ENCODE measurements around the gene TMEM240. TPM values are rescaled to one million over a fixed set of nuclear protein-coding genes. Genes with fewer than 3 reads are reported as not detected.
"Not testable (repeated sequence)": the region's sequence is repeated elsewhere in the genome, so short reads cannot be mapped to it uniquely, and the experiment has no call there.

TMEM240 gene
- total RNA-seq, 2 experiments from 2014 or later, result 0.76 to 2.1 TPM

- H2AFZ ChIP-seq (ENCODE audit: low read length); H3K79me2 ChIP-seq (ENCODE audit: insufficient read depth, low read depth, low read length): not testable (repeated sequence)
- intact Hi-C loops (cut with micrococcal nuclease; ENCODE audit: unreplicated experiment), result loop anchor here (5.0 kb wide), 1 partner anchor 63 kb away; no protein-coding TSS in a partner anchor
Measured at GRCh38 chr1:1504777-1505365, 35.6 kb downstream of the TMEM240 start.

GRCh38 chr1:1495461-1495975 lies 44.9 kb downstream of the TMEM240 start:
- POLR2A ChIA-PET; intact Hi-C loops (cut with micrococcal nuclease; ENCODE audit: unreplicated experiment); CTCF ChIA-PET (ENCODE audit: unreplicated experiment); BruUV-seq (replicated peaks); H3K9me3 ChIP-seq (ENCODE audit: low read length); H3K79me2 ChIP-seq (ENCODE audit: insufficient read depth, low read depth, low read length); H4K20me1 ChIP-seq (ENCODE audit: insufficient read depth, low read length); H3K27ac ChIP-seq (ENCODE audit: low read depth, low read length, poor library complexity, severe bottlenecking); DNase-seq (ENCODE audit: low spot score); H3K4me3 ChIP-seq (ENCODE audit: low read depth, low read length, poor library complexity, severe bottlenecking); H3K4me2 ChIP-seq (ENCODE audit: low read length); H3K9me2 ChIP-seq (ENCODE audit: insufficient read depth, low read length); H3K4me1 ChIP-seq (ENCODE audit: insufficient read depth, low read length, poor library complexity, severe bottlenecking); H2AFZ ChIP-seq (ENCODE audit: low read length): not testable (repeated sequence)
- H3K36me3 ChIP-seq (ENCODE audit: insufficient read depth, low read length), result peaks cover 47% of the 10 kb centered on the region

More at GRCh38 chr1:1504777-1505365, 35.6 kb downstream of the TMEM240 start:
- CTCF ChIA-PET (ENCODE audit: unreplicated experiment), result interaction anchor here (0.8 kb wide), 1 partner anchor 55 kb away, joined by 3 read pairs; no protein-coding TSS in a partner anchor
- peak; percentile 69 for DNase-seq (ENCODE audit: low spot score)
- not testable (repeated sequence) for H3K4me3 ChIP-seq (ENCODE audit: low read depth, low read length, poor library complexity, severe bottlenecking); H3K9me2 ChIP-seq (ENCODE audit: insufficient read depth, low read length); H3K36me3 ChIP-seq (ENCODE audit: insufficient read depth, low read length); BruUV-seq (replicated peaks); H4K20me1 ChIP-seq (ENCODE audit: insufficient read depth, low read length); H3K9me3 ChIP-seq (ENCODE audit: low read length)
- Histone ChIP-seq H3K4me2 (ENCODE audit: low read length) (peak overlapping the region; percentile 5), H3K27ac (ENCODE audit: low read depth, low read length, poor library complexity, severe bottlenecking) (peak overlapping the region; percentile 64), H3K4me1 (ENCODE audit: insufficient read depth, low read length, poor library complexity, severe bottlenecking) (peaks cover 13% of the 10 kb centered on the region)
- POLR2A ChIA-PET, result interaction anchor here (0.8 kb wide), 1 partner anchor 104 kb away, joined by 3 read pairs; no protein-coding TSS in a partner anchor
- TF ChIP-seq CTCF (conservative IDR thresholded peaks at IDR 0.05; ENCODE audit: low read length), result peak; percentile 73

GRCh38 chr1:1494311-1494710 lies 46.1 kb downstream of the TMEM240 start:
- DNase-seq (ENCODE audit: low spot score); H3K4me3 ChIP-seq (ENCODE audit: low read depth, low read length, poor library complexity, severe bottlenecking); POLR2A ChIA-PET; H3K4me1 ChIP-seq (ENCODE audit: insufficient read depth, low read length, poor library complexity, severe bottlenecking); H2AFZ ChIP-seq (ENCODE audit: low read length); CTCF ChIA-PET (ENCODE audit: unreplicated experiment); H3K79me2 ChIP-seq (ENCODE audit: insufficient read depth, low read depth, low read length); H3K9me2 ChIP-seq (ENCODE audit: insufficient read depth, low read length); H3K4me2 ChIP-seq (ENCODE audit: low read length); H4K20me1 ChIP-seq (ENCODE audit: insufficient read depth, low read length); intact Hi-C loops (cut with micrococcal nuclease; ENCODE audit: unreplicated experiment); BruUV-seq (replicated peaks); H3K27ac ChIP-seq (ENCODE audit: low read depth, low read length, poor library complexity, severe bottlenecking); H3K9me3 ChIP-seq (ENCODE audit: low read length): not testable (repeated sequence)
- peaks cover 59% of the 10 kb centered on the region for H3K36me3 ChIP-seq (ENCODE audit: insufficient read depth, low read length)

- Histone ChIP-seq H4K20me1 (ENCODE audit: insufficient read depth, low read length) (no peaks in the 10 kb centered on the region), H3K4me2 (ENCODE audit: low read length) (no peak overlapping the region), H3K27ac (ENCODE audit: low read depth, low read length, poor library complexity, severe bottlenecking) (no peak overlapping the region), H3K36me3 (ENCODE audit: insufficient read depth, low read length) (peaks cover 79% of the 10 kb centered on the region), H2AFZ (ENCODE audit: low read length) (no peak overlapping the region), H3K9me3 (ENCODE audit: low read length) (peaks cover 5% of the 10 kb centered on the region; the same call in 1 of the 2 replicates), H3K4me3 (ENCODE audit: low read depth, low read length, poor library complexity, severe bottlenecking) (no peak overlapping the region), H3K9me2 (ENCODE audit: insufficient read depth, low read length) (no peaks in the 10 kb centered on the region), H3K79me2 (ENCODE audit: insufficient read depth, low read depth, low read length) (no peaks in the 10 kb centered on the region), H3K4me1 (ENCODE audit: insufficient read depth, low read length, poor library complexity, severe bottlenecking) (no peaks in the 10 kb centered on the region)
- ChIA-PET POLR2A (no interaction called here), CTCF (ENCODE audit: unreplicated experiment) (no interaction called here)
- intact Hi-C loops (cut with micrococcal nuclease; ENCODE audit: unreplicated experiment), result no loop called here
- BruUV-seq (replicated peaks), result no TSS peak
- DNase-seq (ENCODE audit: low spot score), result no peak
- TF ChIP-seq CTCF (conservative IDR thresholded peaks at IDR 0.05; ENCODE audit: low read length) (no peak), EZH2phosphoT487 (IDR thresholded peaks at IDR 0.05; ENCODE audit: borderline replicate concordance, low read depth, low read length) (no peak)
Measured at GRCh38 chr1:1491601-1492000, 48.8 kb downstream of the TMEM240 start.
